ENCODE measurements around the gene ACIN1. TPM values are rescaled to one million over a fixed set of nuclear protein-coding genes. Genes with fewer than 3 reads are reported as not detected.

ACIN1 gene
- total and polyA plus RNA-seq, 2 of the 13 experiments (the other 11 are each of a cell fraction or from before 2014, with no cell fraction given), result 165 to 183 TPM

GRCh38 chr14:23056956-23057756 lies 37.8 kb downstream of the ACIN1 start, which contains the start of gene CDH24 (continued):
- no peak for TF ChIP-seq ARID5B (CRISPR knock-in tag; IDR thresholded peaks at IDR 0.05)
- TF ChIP-seq CHCHD3 (CRISPR knock-in tag; IDR thresholded peaks at IDR 0.05), result no peak; the same call in 1 of the 2 replicates
- no peak for TF ChIP-seq ZNF780A (CRISPR knock-in tag; IDR thresholded peaks at IDR 0.05)
- no peak for TF ChIP-seq SATB2 (CRISPR knock-in tag; IDR thresholded peaks at IDR 0.05)
- no peak for TF ChIP-seq ZMYM3 (CRISPR knock-in tag; IDR thresholded peaks at IDR 0.05)
- no peak for TF ChIP-seq ZBTB3 (CRISPR knock-in tag; IDR thresholded peaks at IDR 0.05; ENCODE audit: borderline replicate concordance, low read depth)
- TF ChIP-seq ZNF564 (CRISPR knock-in tag; IDR thresholded peaks at IDR 0.05), result peak; percentile 19; the same call in 1 of the 2 replicates
- TF ChIP-seq MEIS1 (CRISPR knock-in tag; IDR thresholded peaks at IDR 0.05; ENCODE audit: borderline replicate concordance), result no peak
- no peak for TF ChIP-seq TFAP4 (IDR thresholded peaks at IDR 0.05; ENCODE audit: borderline replicate concordance, low read depth)
- TF ChIP-seq XRCC5 (optimal IDR thresholded peaks at IDR 0.05; ENCODE audit: low read length), result no peak
- TF ChIP-seq TOE1 (CRISPR knock-in tag; IDR thresholded peaks at IDR 0.05), result no peak
- 0 out of 2 replicates have a peak, but pooled peaks have one; percentile 54 for TF ChIP-seq ZNF329 (CRISPR knock-in tag; IDR thresholded peaks at IDR 0.05; ENCODE audit: low read depth)
- TF ChIP-seq CREB3 (CRISPR knock-in tag; IDR thresholded peaks at IDR 0.05), result no peak
- no peak for TF ChIP-seq HNRNPL (IDR thresholded peaks at IDR 0.05; ENCODE audit: low read depth, low read length)
- TF ChIP-seq ZNF3 (CRISPR knock-in tag; IDR thresholded peaks at IDR 0.05), result no peak
- TF ChIP-seq ZNF800 (CRISPR knock-in tag; IDR thresholded peaks at IDR 0.05), result no peak
- no peak for TF ChIP-seq LRRFIP1 (CRISPR knock-in tag; conservative IDR thresholded peaks at IDR 0.05)
- TF ChIP-seq ZNF549 (CRISPR knock-in tag; IDR thresholded peaks at IDR 0.05), result no peak
- TF ChIP-seq ZNF331 (CRISPR knock-in tag; IDR thresholded peaks at IDR 0.05), result no peak

All from HepG2 (cell line).